Measurements from ENCODE around the gene PSIP1.

PSIP1 gene

GRCh38 chr9:15469862-15470261 lies 40.9 kb downstream of the PSIP1 start:
- H3K79me1 ChIP-seq (ENCODE audit: low read depth, low read length) = no peaks in the 10 kb centered on the region
- no peak overlapping the region for H3K23ac ChIP-seq (ENCODE audit: low read depth, low read length, poor library complexity)
- no peak overlapping the region for H3K9ac ChIP-seq (ENCODE audit: low read depth, low read length, poor library complexity)
- DNase-seq (ENCODE audit: low spot score) = no peak
- no peak overlapping the region for H2BK5ac ChIP-seq (ENCODE audit: low read length)
- peaks cover 0 to 3% of the 10 kb centered on the region in 2 donors for H3K9me3 ChIP-seq (replicated peaks in 1 of 2; ENCODE audit: control insufficient read depth in 2 of 2, insufficient read depth in 1 of 2, low read depth in 1 of 2, low read length in 2 of 2)
- H3K27ac ChIP-seq (replicated peaks; ENCODE audit: low read length) = no peak overlapping the region
- H4K8ac ChIP-seq (ENCODE audit: low read depth, low read length) = no peak overlapping the region
- H3K27me3 ChIP-seq (ENCODE audit: control insufficient read depth in 3 of 3, insufficient read depth in 3 of 3, low read depth in 1 of 3, low read length in 3 of 3) = no peaks in the 10 kb centered on the region
- no peak overlapping the region for H2BK120ac ChIP-seq (ENCODE audit: low read depth, low read length)
- H2AFZ ChIP-seq (ENCODE audit: low read length) = no peak overlapping the region
- no peak overlapping the region for H2BK15ac ChIP-seq (ENCODE audit: low read length)
- H3K18ac ChIP-seq (ENCODE audit: low read length) = no peak overlapping the region
- H3K4me3 ChIP-seq (ENCODE audit: low read length in 2 of 2) = no peak overlapping the region
- H2AK5ac ChIP-seq (ENCODE audit: low read depth, low read length) = no peak overlapping the region
- no peak overlapping the region for H2BK12ac ChIP-seq (ENCODE audit: low read length)
- peaks cover 11 to 100% of the 10 kb centered on the region in 2 donors for H3K36me3 ChIP-seq (replicated peaks in 1 of 2; ENCODE audit: control insufficient read depth in 2 of 2, insufficient read depth in 2 of 2, low read length in 2 of 2)
- WGBS, 2 donors (ENCODE audit: extremely low coverage in 2 of 2, insufficient read length in 2 of 2, insufficient replicate concordance in 1 of 2) = no CpG with 5 or more reads among the region's 2 CpGs
- H3K4me2 ChIP-seq (ENCODE audit: insufficient read depth, low read length, poor library complexity, severe bottlenecking) = no peak overlapping the region
- H4K91ac ChIP-seq (ENCODE audit: low read depth, low read length, poor library complexity) = no peak overlapping the region
- no peaks in the 10 kb centered on the region for H3K4me1 ChIP-seq (ENCODE audit: control insufficient read depth in 2 of 2, insufficient read depth in 1 of 2, low read depth in 1 of 2, low read length in 2 of 2)
- no peak overlapping the region for H3K14ac ChIP-seq (ENCODE audit: low read length)
- H3K4ac ChIP-seq (ENCODE audit: low read length) = no peak overlapping the region

GRCh38 chr9:15469406-15469805 lies 41.4 kb downstream of the PSIP1 start:
- Histone ChIP-seq H3K36me3 (replicated peaks in 1 of 2; ENCODE audit: control insufficient read depth in 2 of 2, insufficient read depth in 2 of 2, low read length in 2 of 2) (peaks cover 11 to 100% of the 10 kb centered on the region in 2 donors), H2BK120ac (ENCODE audit: low read depth, low read length) (no peak overlapping the region), H2AFZ (ENCODE audit: low read length) (no peak overlapping the region), H2BK5ac (ENCODE audit: low read length) (no peak overlapping the region), H3K23ac (ENCODE audit: low read depth, low read length, poor library complexity) (no peak overlapping the region), H3K27ac (replicated peaks; ENCODE audit: low read length) (no peak overlapping the region), H3K27me3 (ENCODE audit: control insufficient read depth in 3 of 3, insufficient read depth in 3 of 3, low read depth in 1 of 3, low read length in 3 of 3) (no peaks in the 10 kb centered on the region), H2BK12ac (ENCODE audit: low read length) (no peak overlapping the region), H3K14ac (ENCODE audit: low read length) (no peak overlapping the region), H3K9ac (ENCODE audit: low read depth, low read length, poor library complexity) (no peak overlapping the region), H2AK5ac (ENCODE audit: low read depth, low read length) (no peak overlapping the region), H2BK15ac (ENCODE audit: low read length) (no peak overlapping the region), H3K9me3 (replicated peaks in 1 of 2; ENCODE audit: control insufficient read depth in 2 of 2, insufficient read depth in 1 of 2, low read depth in 1 of 2, low read length in 2 of 2) (peaks cover 0 to 3% of the 10 kb centered on the region in 2 donors), H3K4me3 (ENCODE audit: low read length in 2 of 2) (no peak overlapping the region), H3K79me1 (ENCODE audit: low read depth, low read length) (no peaks in the 10 kb centered on the region), H4K91ac (ENCODE audit: low read depth, low read length, poor library complexity) (no peak overlapping the region), H3K4me2 (ENCODE audit: insufficient read depth, low read length, poor library complexity, severe bottlenecking) (no peak overlapping the region), H3K4ac (ENCODE audit: low read length) (no peak overlapping the region), H3K18ac (ENCODE audit: low read length) (no peak overlapping the region), H3K4me1 (ENCODE audit: control insufficient read depth in 2 of 2, insufficient read depth in 1 of 2, low read depth in 1 of 2, low read length in 2 of 2) (no peaks in the 10 kb centered on the region), H4K8ac (ENCODE audit: low read depth, low read length) (no peak overlapping the region)
- WGBS, 2 donors (ENCODE audit: extremely low coverage in 2 of 2, insufficient read length in 2 of 2, insufficient replicate concordance in 1 of 2) = no CpG with 5 or more reads among the region's 1 CpG
- no peak for DNase-seq (ENCODE audit: low spot score)

- H3K36me3 ChIP-seq (replicated peaks in 1 of 2; ENCODE audit: control insufficient read depth in 2 of 2, insufficient read depth in 2 of 2, low read length in 2 of 2) = peaks cover 8 to 98% of the 10 kb centered on the region in 2 donors
- H3K9me3 ChIP-seq (replicated peaks in 1 of 2; ENCODE audit: control insufficient read depth in 2 of 2, insufficient read depth in 1 of 2, low read depth in 1 of 2, low read length in 2 of 2) = peaks cover 0 to 3% of the 10 kb centered on the region in 2 donors
- no peak overlapping the region for H3K9ac ChIP-seq (ENCODE audit: low read depth, low read length, poor library complexity)
- no peaks in the 10 kb centered on the region for H3K4me1 ChIP-seq (ENCODE audit: control insufficient read depth in 2 of 2, insufficient read depth in 1 of 2, low read depth in 1 of 2, low read length in 2 of 2)
- DNase-seq (ENCODE audit: low spot score) = no peak
- no peaks in the 10 kb centered on the region for H3K79me1 ChIP-seq (ENCODE audit: low read depth, low read length)
- no peak overlapping the region for H3K4me3 ChIP-seq (ENCODE audit: low read length in 2 of 2)
- WGBS, 2 donors (ENCODE audit: extremely low coverage in 2 of 2, insufficient read length in 2 of 2, insufficient replicate concordance in 1 of 2) = no CpG with 5 or more reads among the region's 3 CpGs
- no peak overlapping the region for H3K18ac ChIP-seq (ENCODE audit: low read length)
- H3K4ac ChIP-seq (ENCODE audit: low read length) = no peak overlapping the region
- no peak overlapping the region for H3K4me2 ChIP-seq (ENCODE audit: insufficient read depth, low read length, poor library complexity, severe bottlenecking)
- H2BK12ac ChIP-seq (ENCODE audit: low read length) = no peak overlapping the region
- no peak overlapping the region for H4K91ac ChIP-seq (ENCODE audit: low read depth, low read length, poor library complexity)
- H3K23ac ChIP-seq (ENCODE audit: low read depth, low read length, poor library complexity) = no peak overlapping the region
- no peaks in the 10 kb centered on the region for H3K27me3 ChIP-seq (ENCODE audit: control insufficient read depth in 3 of 3, insufficient read depth in 3 of 3, low read depth in 1 of 3, low read length in 3 of 3)
- H3K14ac ChIP-seq (ENCODE audit: low read length) = no peak overlapping the region
- no peak overlapping the region for H2AFZ ChIP-seq (ENCODE audit: low read length)
- H2AK5ac ChIP-seq (ENCODE audit: low read depth, low read length) = no peak overlapping the region
- no peak overlapping the region for H2BK120ac ChIP-seq (ENCODE audit: low read depth, low read length)
- H4K8ac ChIP-seq (ENCODE audit: low read depth, low read length) = no peak overlapping the region
- H2BK15ac ChIP-seq (ENCODE audit: low read length) = no peak overlapping the region
- H3K27ac ChIP-seq (replicated peaks; ENCODE audit: low read length) = no peak overlapping the region
- no peak overlapping the region for H2BK5ac ChIP-seq (ENCODE audit: low read length)
Observed at GRCh38 chr9:15468145-15468544, 42.6 kb downstream of the PSIP1 start.

GRCh38 chr9:15461601-15462000 lies 49.2 kb downstream of the PSIP1 start:
- H3K27me3 ChIP-seq (ENCODE audit: control insufficient read depth in 3 of 3, insufficient read depth in 3 of 3, low read depth in 1 of 3, low read length in 3 of 3) = no peaks in the 10 kb centered on the region
- H3K14ac ChIP-seq (ENCODE audit: low read length) = no peak overlapping the region
- H3K79me1 ChIP-seq (ENCODE audit: low read depth, low read length) = no peaks in the 10 kb centered on the region
- H2BK5ac ChIP-seq (ENCODE audit: low read length) = no peak overlapping the region
- WGBS, 2 donors (ENCODE audit: extremely low coverage in 2 of 2, insufficient read length in 2 of 2, insufficient replicate concordance in 1 of 2) = no CpG with 5 or more reads among the region's 2 CpGs
- no peaks in the 10 kb centered on the region for H3K4me1 ChIP-seq (ENCODE audit: control insufficient read depth in 2 of 2, insufficient read depth in 1 of 2, low read depth in 1 of 2, low read length in 2 of 2)
- H2BK15ac ChIP-seq (ENCODE audit: low read length) = no peak overlapping the region
- no peak overlapping the region for H3K27ac ChIP-seq (replicated peaks; ENCODE audit: low read length)
- no peak overlapping the region for H3K18ac ChIP-seq (ENCODE audit: low read length)
- H2BK12ac ChIP-seq (ENCODE audit: low read length) = no peak overlapping the region
- no peak overlapping the region for H4K8ac ChIP-seq (ENCODE audit: low read depth, low read length)
- peaks cover 2 to 98% of the 10 kb centered on the region in 2 donors for H3K36me3 ChIP-seq (replicated peaks in 1 of 2; ENCODE audit: control insufficient read depth in 2 of 2, insufficient read depth in 2 of 2, low read length in 2 of 2)
- H3K9ac ChIP-seq (ENCODE audit: low read depth, low read length, poor library complexity) = no peak overlapping the region
- peaks cover 0 to 3% of the 10 kb centered on the region in 2 donors for H3K9me3 ChIP-seq (replicated peaks in 1 of 2; ENCODE audit: control insufficient read depth in 2 of 2, insufficient read depth in 1 of 2, low read depth in 1 of 2, low read length in 2 of 2)
- H2BK120ac ChIP-seq (ENCODE audit: low read depth, low read length) = no peak overlapping the region
- H3K23ac ChIP-seq (ENCODE audit: low read depth, low read length, poor library complexity) = no peak overlapping the region
- H2AFZ ChIP-seq (ENCODE audit: low read length) = no peak overlapping the region
- H3K4ac ChIP-seq (ENCODE audit: low read length) = no peak overlapping the region
- H3K4me3 ChIP-seq (ENCODE audit: low read length in 2 of 2) = no peak overlapping the region
- H3K4me2 ChIP-seq (ENCODE audit: insufficient read depth, low read length, poor library complexity, severe bottlenecking) = no peak overlapping the region
- no peak overlapping the region for H2AK5ac ChIP-seq (ENCODE audit: low read depth, low read length)
- H4K91ac ChIP-seq (ENCODE audit: low read depth, low read length, poor library complexity) = no peak overlapping the region
- no peak for DNase-seq (ENCODE audit: low spot score)
